Endothelial cell of umbilical vein (primary cell): ENCODE measurements around the gene LIPE.

ENCODE experiments used
- CTCF ChIP-seq, 2 donors: IDR thresholded peaks; 1 replicate in 1 of 2; 2 replicates in 1 of 2; pipeline ENCODE4 v1.5.1; 2011; ENCODE audit warnings: low read length in 2 of 2, mild to moderate bottlenecking in 2 of 2, moderate library complexity in 2 of 2, control low read depth in 1 of 2, inconsistent platforms in 1 of 2, low read depth in 1 of 2; ENCODE audit not compliant: insufficient read depth in 1 of 2; ENCODE audit errors: extremely low read depth in 1 of 2
- EZH2 ChIP-seq: IDR thresholded peaks from 2 replicates; pipeline ENCODE4 v1.6.1; 2012; ENCODE audit warnings: borderline replicate concordance, low read depth, mild to moderate bottlenecking, moderate library complexity, low read length, inconsistent platforms; ENCODE audit not compliant: severe bottlenecking
- GATA2 ChIP-seq: IDR thresholded peaks from 2 replicates; pipeline ENCODE4 v1.7.0; 2011; ENCODE audit warnings: low read depth, mild to moderate bottlenecking, moderate library complexity, mixed read lengths, low read length; ENCODE audit not compliant: insufficient read length, insufficient read depth
- POLR2A ChIP-seq: IDR thresholded peaks from 2 replicates; pipeline ENCODE4 v1.6.1; 2012; ENCODE audit warnings: low read depth, mild to moderate bottlenecking, control low read depth, low read length

GRCh38 chr19:42431486-42431885, 4.3 kb upstream of the LIPE start:
- TF ChIP-seq CTCF (IDR thresholded peaks at IDR 0.05; ENCODE audit: extremely low read depth in 1 of 2, insufficient read depth in 1 of 2, low read depth in 1 of 2, low read length in 2 of 2) (no peak), POLR2A (no peak), EZH2 (no peak), GATA2 (no peak)
